IMR-90 (cell line): Measurements from ENCODE around the gene ALG1. TPM values are rescaled to one million over a fixed set of nuclear protein-coding genes. Genes with fewer than 3 reads are reported as not detected.
"Not testable (repeated sequence)": the region's sequence is repeated elsewhere in the genome, so short reads cannot be mapped to it uniquely, and the experiment has no call there.

Experiments
- ATAC-seq: fragments of 200-7000 bp; cut with Tn5 transposase; 2 replicates; pipeline ENCODE4 v1.9.1; 2020; ENCODE audit warnings: low read depth, mild to moderate bottlenecking, moderate library complexity
- BruUV-seq: library from RNA; stranded (reverse); fragments of 400-500 nt; replicated peaks from 2 replicates; lab custom pipeline; 2021; lab: Mats Ljungman, UMichigan
- CTCF ChIA-PET: fragments of 300-600 bp; formaldehyde crosslinking; extraction: SDS; loops from one replicate; lab custom pipeline; 2021; ENCODE audit warnings: antibody characterized with exemption; lab: Yijun Ruan, JAX
- POLR2A ChIA-PET: fragments of 300-600 bp; sonication (Branson Sonifier 250); formaldehyde crosslinking; loops from one replicate; lab custom pipeline; 2022; ENCODE audit warnings: antibody characterized with exemption; ENCODE audit not compliant: unreplicated experiment; lab: Charles Lee
- DNase-seq: peaks from one replicate; pipeline ENCODE4 v3.0.0; 2013
- H2AFZ ChIP-seq: replicated peaks from 2 replicates; pipeline ENCODE3; 2013; ENCODE audit warnings: low read length, mild to moderate bottlenecking; ENCODE audit not compliant: poor library complexity
- H2AK5ac ChIP-seq: 2 replicates; pipeline ENCODE4 v1.6.1; 2013; ENCODE audit warnings: low read depth, low read length, inconsistent platforms
- H2AK9ac ChIP-seq: replicated peaks from 2 replicates; pipeline ENCODE3; 2013; ENCODE audit warnings: mild to moderate bottlenecking, low read depth, low read length, moderate library complexity; ENCODE audit not compliant: poor library complexity
- H2BK120ac ChIP-seq: 2 replicates; pipeline ENCODE4 v1.6.1; 2013; ENCODE audit warnings: low read depth, low read length, inconsistent platforms
- H2BK15ac ChIP-seq: 3 replicates; pipeline ENCODE4 v1.6.1; 2013; ENCODE audit warnings: low read depth, low read length, inconsistent platforms
- H2BK20ac ChIP-seq: 2 replicates; pipeline ENCODE4 v1.6.1; 2013; ENCODE audit warnings: low read depth, mild to moderate bottlenecking, inconsistent platforms, low read length, moderate library complexity
- H2BK5ac ChIP-seq: 2 replicates; pipeline ENCODE4 v1.6.1; 2013; ENCODE audit warnings: mild to moderate bottlenecking, low read depth, low read length, inconsistent platforms; ENCODE audit not compliant: poor library complexity, severe bottlenecking
- H3K14ac ChIP-seq: replicated peaks from 2 replicates; pipeline ENCODE4 v1.6.1; 2013; ENCODE audit warnings: low read depth, low read length, inconsistent platforms
- H3K18ac ChIP-seq: 2 replicates; pipeline ENCODE4 v1.6.1; 2013; ENCODE audit warnings: low read depth, low read length, control low read depth
- H3K23ac ChIP-seq: 2 replicates; pipeline ENCODE4 v1.6.1; 2013; ENCODE audit warnings: low read depth, low read length, inconsistent platforms
- H3K27ac ChIP-seq: 2 replicates; pipeline ENCODE4 v1.5.1; 2013; ENCODE audit warnings: mild to moderate bottlenecking, control low read depth, low read length; ENCODE audit not compliant: insufficient read depth
- H3K27me3 ChIP-seq: 2 replicates; pipeline ENCODE4 v1.6.1; 2013; ENCODE audit warnings: low read length; ENCODE audit not compliant: control insufficient read depth, insufficient read depth
- H3K36me3 ChIP-seq: 2 replicates; pipeline ENCODE4 v1.6.1; 2013; ENCODE audit warnings: low read length, mixed read lengths; ENCODE audit not compliant: control insufficient read depth, insufficient read depth
- H3K4ac ChIP-seq: 2 replicates; pipeline ENCODE4 v1.6.1; 2013; ENCODE audit warnings: low read depth, low read length, inconsistent platforms
- H3K4me1 ChIP-seq: 2 replicates; pipeline ENCODE4 v1.6.1; 2013; ENCODE audit warnings: low read length, mixed read lengths; ENCODE audit not compliant: control insufficient read depth, insufficient read depth
- H3K4me2 ChIP-seq: 2 replicates; pipeline ENCODE4 v1.6.1; 2013; ENCODE audit warnings: low read depth, mild to moderate bottlenecking, control low read depth, low read length, moderate library complexity
- H3K4me3 ChIP-seq: 2 replicates; pipeline ENCODE4 v1.5.1; 2013; ENCODE audit warnings: low read depth, mild to moderate bottlenecking, control low read depth, low read length, moderate library complexity; ENCODE audit not compliant: insufficient read depth
- H3K56ac ChIP-seq: 2 replicates; pipeline ENCODE4 v1.6.1; 2013; ENCODE audit warnings: low read length, inconsistent platforms; ENCODE audit not compliant: insufficient read depth; ENCODE audit errors: extremely low read depth
- H3K79me1 ChIP-seq, 2 experiments: 2 replicates each; pipeline ENCODE4 v1.6.1; 2013; ENCODE audit warnings: low read length in 2 of 2, inconsistent platforms in 1 of 2, low read depth in 1 of 2
- H3K9ac ChIP-seq: 2 replicates; pipeline ENCODE4 v1.6.1; 2013; ENCODE audit warnings: low read depth, low read length, control low read depth
- H3K9me1 ChIP-seq: 2 replicates; pipeline ENCODE4 v1.6.1; 2013; ENCODE audit warnings: low read length, inconsistent platforms; ENCODE audit not compliant: insufficient read depth
- H3K9me3 ChIP-seq: 2 replicates; pipeline ENCODE4 v1.6.1; 2013; ENCODE audit warnings: low read length; ENCODE audit not compliant: control insufficient read depth, insufficient read depth
- H4K20me1 ChIP-seq: 2 replicates; pipeline ENCODE4 v1.6.1; 2013; ENCODE audit warnings: low read length, inconsistent platforms; ENCODE audit not compliant: insufficient read depth
- H4K5ac ChIP-seq: 2 replicates; pipeline ENCODE4 v1.6.1; 2013; ENCODE audit warnings: mild to moderate bottlenecking, low read depth, low read length, control low read depth
- H4K8ac ChIP-seq, 2 experiments: 2 replicates each; pipeline ENCODE4 v1.6.1; 2013; ENCODE audit warnings: low read depth in 2 of 2, low read length in 2 of 2, control low read depth in 1 of 2, inconsistent platforms in 1 of 2
- H4K91ac ChIP-seq: 2 replicates; pipeline ENCODE4 v1.6.1; 2013; ENCODE audit warnings: low read depth, low read length, inconsistent platforms; ENCODE audit not compliant: insufficient read depth
- WGBS, 2 experiments: methylation state at CpG; one replicate each; pipeline versions ENCODE4 v1.1.5 to v1.1.7; 2013; ENCODE audit warnings: missing lambda C conversion rate in 2 of 2; ENCODE audit not compliant: insufficient read length in 1 of 2; ENCODE audit errors: extremely low coverage in 2 of 2; 5-methylcytosine and 5-hydroxymethylcytosine counted together
- dilution Hi-C: fragments of 300-500 bp; cut with HindIII; formaldehyde crosslinking; loops from one replicate; pipeline ENCODE4 v1.14.3; 2018; ENCODE audit warnings: low sequenced_read_pairs; ENCODE audit not compliant: unreplicated experiment
- in situ Hi-C: fragments of 300-500 bp; cut with MboI; formaldehyde crosslinking; loops from 3 replicates; pipeline ENCODE4 v1.14.3; 2019; ENCODE audit warnings: low sequenced_read_pairs, inconsistent platforms, mixed read lengths
- intact Hi-C: fragments of 100-400 bp; cut with micrococcal nuclease; formaldehyde crosslinking; loops from 2 replicates; pipeline ENCODE4 v1.10.0; 2022
- polyA plus RNA-seq, 3 experiments: library from polyadenylated mRNA; depleted of rRNA; stranded (reverse); fragments of >200 nt; gene quantifications; 2 replicates each; pipeline ENCODE4 v1.2.3, GENCODE V29; 2012; ENCODE audit warnings: low replicate concordance in 1 of 3
- total RNA-seq: library from RNA; depleted of rRNA; stranded (reverse); fragments of >200 nt; gene quantifications from 2 replicates; pipeline ENCODE4 v1.2.3, GENCODE V29; 2012

The ALG1 gene
- total and polyA plus RNA-seq, 2 of the 4 experiments (the other 2 are of a cell fraction), result 30.9 to 41.0 TPM

GRCh38 chr16:5089911-5090555 lies 18.4 kb downstream of the ALG1 start:
- 93% methylated on average over 16 of the region's 26 CpGs; no CpG with 5 or more reads in 1 of the 2 experiments for WGBS, 2 experiments
- H2AK5ac ChIP-seq, H3K9me3 ChIP-seq, dilution Hi-C loops, BruUV-seq, H3K4me1 ChIP-seq, H4K5ac ChIP-seq, POLR2A ChIA-PET, H3K4me3 ChIP-seq, H3K23ac ChIP-seq, CTCF ChIA-PET, H3K79me1 ChIP-seq, H3K27ac ChIP-seq, DNase-seq, H4K91ac ChIP-seq, in situ Hi-C loops, H2BK120ac ChIP-seq, H2BK5ac ChIP-seq, H3K27me3 ChIP-seq, H3K9ac ChIP-seq, H3K4me2 ChIP-seq, H4K20me1 ChIP-seq, H3K14ac ChIP-seq, H3K9me1 ChIP-seq, H3K56ac ChIP-seq, H2AK9ac ChIP-seq, H2AFZ ChIP-seq, H2BK20ac ChIP-seq, H4K8ac ChIP-seq, ATAC-seq, H3K18ac ChIP-seq, H2BK15ac ChIP-seq, H3K4ac ChIP-seq: not testable (repeated sequence)
- peaks cover 13% of the 10 kb centered on the region for H3K36me3 ChIP-seq
- intact Hi-C loops, result loop anchor here (10.0 kb wide), 2 partner anchors 135 to 1555 kb away; partner anchors contain the start of gene SEC14L5

GRCh38 chr16:5090592-5090991 lies 18.9 kb downstream of the ALG1 start:
- in situ Hi-C loops, result not testable (repeated sequence)

More at GRCh38 chr16:5090592-5090991, 18.9 kb downstream of the ALG1 start:
- H3K56ac ChIP-seq, H4K5ac ChIP-seq, H3K4me2 ChIP-seq, H2AK5ac ChIP-seq, BruUV-seq, H3K27ac ChIP-seq, DNase-seq, H4K20me1 ChIP-seq, dilution Hi-C loops, H2BK5ac ChIP-seq, H3K14ac ChIP-seq, CTCF ChIA-PET, H2BK20ac ChIP-seq, H2AK9ac ChIP-seq, H2AFZ ChIP-seq, H3K9ac ChIP-seq, H2BK15ac ChIP-seq, H3K4ac ChIP-seq, H3K9me1 ChIP-seq, H2BK120ac ChIP-seq, H3K4me1 ChIP-seq, H3K18ac ChIP-seq, H3K79me1 ChIP-seq, POLR2A ChIA-PET, H3K27me3 ChIP-seq, H3K23ac ChIP-seq, H4K8ac ChIP-seq, H4K91ac ChIP-seq, H3K4me3 ChIP-seq, H3K9me3 ChIP-seq, ATAC-seq: not testable (repeated sequence)
- 93% methylated on average over 3 of the region's 9 CpGs; no CpG with 5 or more reads in 1 of the 2 experiments for WGBS, 2 experiments
- intact Hi-C loops, result loop anchor here (10.0 kb wide), 2 partner anchors 136 to 1554 kb away; partner anchors contain the start of gene SEC14L5
- H3K36me3 ChIP-seq, result peaks cover 11% of the 10 kb centered on the region
